T-helper 2 cell treated with Interferon-gamma antibody and Interleukin-4, amounts not matched to agents 5 μg/mL and 100 μg/mL, for 36 hours (primary cell): ENCODE measurements around the gene ANTXRL.
A peak's percentile ranks its signal among the peaks of the same experiment; 100 is the strongest.
"Not testable (repeated sequence)": the region's sequence is repeated elsewhere in the genome, so short reads cannot be mapped to it uniquely, and the experiment has no call there.

Source experiments
- DNase-seq: peaks from one replicate; pipeline ENCODE4 v3.0.0; 2021; ENCODE audit warnings: low spot score
- H3K27ac Mint-ChIP-seq: one replicate; pipeline ENCODE4 v1.8.0; 2021; ENCODE audit warnings: mild to moderate bottlenecking, mixed read lengths
- H3K27me3 Mint-ChIP-seq: one replicate; pipeline ENCODE4 v1.8.0; 2021; ENCODE audit warnings: low read depth, mixed read lengths
- H3K36me3 Mint-ChIP-seq: one replicate; pipeline ENCODE4 v1.8.0; 2021; ENCODE audit warnings: low read depth, mixed read lengths
- H3K4me1 Mint-ChIP-seq: one replicate; pipeline ENCODE4 v1.8.0; 2021; ENCODE audit warnings: low read depth, mixed read lengths
- H3K4me3 Mint-ChIP-seq: one replicate; pipeline ENCODE4 v1.8.0; 2022; ENCODE audit warnings: mild to moderate bottlenecking, moderate library complexity, mixed read lengths
- H3K9me3 Mint-ChIP-seq: one replicate; pipeline ENCODE4 v1.8.0; 2021; ENCODE audit warnings: mixed read lengths

Gene ANTXRL

GRCh38 chr10:46265566-46266305, 21.1 kb upstream of the ANTXRL start:
- not testable (repeated sequence) for H3K27me3 Mint-ChIP-seq, H3K9me3 Mint-ChIP-seq, DNase-seq, H3K4me3 Mint-ChIP-seq, H3K27ac Mint-ChIP-seq
- H3K36me3 Mint-ChIP-seq: peaks cover 10% of the 10 kb centered on the region
- peaks cover 11% of the 10 kb centered on the region for H3K4me1 Mint-ChIP-seq

- H3K27me3 Mint-ChIP-seq: no peaks in the 10 kb centered on the region
- H3K27ac Mint-ChIP-seq: no peak overlapping the region
- no peaks in the 10 kb centered on the region for H3K9me3 Mint-ChIP-seq
- H3K4me3 Mint-ChIP-seq: peak overlapping the region; percentile 18
- H3K36me3 Mint-ChIP-seq: peaks cover 6% of the 10 kb centered on the region
- no peak for DNase-seq
- H3K4me1 Mint-ChIP-seq: peaks cover 15% of the 10 kb centered on the region
Observed at GRCh38 chr10:46266306-46266985, 20.4 kb upstream of the ANTXRL start.

GRCh38 chr10:46267132-46267985, 19.4 kb upstream of the ANTXRL start:
- Mint-ChIP-seq H3K9me3 (no peaks in the 10 kb centered on the region), H3K27me3 (no peaks in the 10 kb centered on the region), H3K27ac (no peak overlapping the region), H3K4me1 (peaks cover 21% of the 10 kb centered on the region), H3K36me3 (no peaks in the 10 kb centered on the region), H3K4me3 (no peak overlapping the region)
- no peak for DNase-seq

GRCh38 chr10:46268076-46268881, 18.5 kb upstream of the ANTXRL start:
- peaks cover 26% of the 10 kb centered on the region for H3K4me1 Mint-ChIP-seq
- H3K27ac Mint-ChIP-seq: no peak overlapping the region
- H3K36me3 Mint-ChIP-seq: no peaks in the 10 kb centered on the region
- no peaks in the 10 kb centered on the region for H3K9me3 Mint-ChIP-seq
- no peak overlapping the region for H3K4me3 Mint-ChIP-seq
- H3K27me3 Mint-ChIP-seq: no peaks in the 10 kb centered on the region
- DNase-seq: peak; percentile 35

- H3K4me3 Mint-ChIP-seq, H3K9me3 Mint-ChIP-seq, H3K27me3 Mint-ChIP-seq, H3K27ac Mint-ChIP-seq, H3K36me3 Mint-ChIP-seq: not testable (repeated sequence)
- peaks cover 26% of the 10 kb centered on the region for H3K4me1 Mint-ChIP-seq
- DNase-seq: peak; percentile 38
Observed at GRCh38 chr10:46269554-46270053, 17.2 kb upstream of the ANTXRL start.

- Mint-ChIP-seq H3K27me3 (peaks cover under 1% of the 10 kb centered on the region), H3K4me1 (peaks cover 26% of the 10 kb centered on the region), H3K4me3 (no peak overlapping the region), H3K36me3 (no peaks in the 10 kb centered on the region), H3K9me3 (no peaks in the 10 kb centered on the region), H3K27ac (no peak overlapping the region)
- DNase-seq: no peak
Observed at GRCh38 chr10:46270086-46270811, 16.5 kb upstream of the ANTXRL start.

- H3K9me3 Mint-ChIP-seq, H3K27me3 Mint-ChIP-seq, H3K4me3 Mint-ChIP-seq, DNase-seq, H3K36me3 Mint-ChIP-seq: not testable (repeated sequence)
- H3K27ac Mint-ChIP-seq: peak overlapping the region; percentile 50
- H3K4me1 Mint-ChIP-seq: peaks cover 26% of the 10 kb centered on the region
Observed at GRCh38 chr10:46270963-46271530, 15.8 kb upstream of the ANTXRL start.

- Mint-ChIP-seq H3K27me3 (peaks cover 14% of the 10 kb centered on the region), H3K4me1 (peaks cover 26% of the 10 kb centered on the region), H3K27ac (peak overlapping the region; percentile 83), H3K4me3 (peak overlapping the region; percentile 41)
- H3K36me3 Mint-ChIP-seq, DNase-seq, H3K9me3 Mint-ChIP-seq: not testable (repeated sequence)
Observed at GRCh38 chr10:46271795-46272499, 14.8 kb upstream of the ANTXRL start.

GRCh38 chr10:46272863-46273415, 13.9 kb upstream of the ANTXRL start:
- H3K9me3 Mint-ChIP-seq: no peaks in the 10 kb centered on the region
- no peaks in the 10 kb centered on the region for H3K36me3 Mint-ChIP-seq
- H3K4me3 Mint-ChIP-seq: peak overlapping the region; percentile 20
- peaks cover 26% of the 10 kb centered on the region for H3K4me1 Mint-ChIP-seq
- DNase-seq: no peak
- H3K27me3 Mint-ChIP-seq: peaks cover 19% of the 10 kb centered on the region
- peak overlapping the region; percentile 78 for H3K27ac Mint-ChIP-seq

GRCh38 chr10:46273506-46274477, 13.0 kb upstream of the ANTXRL start:
- Mint-ChIP-seq H3K27me3 (peaks cover 25% of the 10 kb centered on the region), H3K36me3 (no peaks in the 10 kb centered on the region), H3K9me3 (no peaks in the 10 kb centered on the region), H3K27ac (no peak overlapping the region), H3K4me3 (no peak overlapping the region), H3K4me1 (peaks cover 26% of the 10 kb centered on the region)
- no peak for DNase-seq

- Mint-ChIP-seq H3K9me3 (no peaks in the 10 kb centered on the region), H3K4me1 (peaks cover 9% of the 10 kb centered on the region), H3K4me3 (no peak overlapping the region), H3K27ac (no peak overlapping the region), H3K36me3 (no peaks in the 10 kb centered on the region), H3K27me3 (peaks cover 53% of the 10 kb centered on the region)
- no peak for DNase-seq
Observed at GRCh38 chr10:46277840-46278239, 9.0 kb upstream of the ANTXRL start.
